Measurements from ENCODE around the gene CARMIL3.

CARMIL3 gene

GRCh38 chr14:24063263-24063836, 11.5 kb downstream of the CARMIL3 start:
- Histone ChIP-seq H3K36me3 (no peaks in the 10 kb centered on the region), H3K27me3 (no peaks in the 10 kb centered on the region), H3K27ac (no peak overlapping the region), H3K4me3 (no peak overlapping the region), H3K9me3 (no peaks in the 10 kb centered on the region), H3K4me1 (no peaks in the 10 kb centered on the region)
- TF ChIP-seq CTCF (IDR thresholded peaks at IDR 0.05): no peak
- intact Hi-C loops (cut with DNase I; ENCODE audit: low total_unique reads): no loop called here
- DNase-seq: no peak

- intact Hi-C loops (cut with DNase I; ENCODE audit: low total_unique reads): no loop called here
- no peak for TF ChIP-seq CTCF (IDR thresholded peaks at IDR 0.05)
Measured at GRCh38 chr14:24064091-24064795, 12.4 kb downstream of the CARMIL3 start.

GRCh38 chr14:24064856-24065255, 13.0 kb downstream of the CARMIL3 start:
- TF ChIP-seq CTCF (IDR thresholded peaks at IDR 0.05): no peak
- no peaks in the 10 kb centered on the region for H3K4me1 ChIP-seq
- H3K9me3 ChIP-seq: no peaks in the 10 kb centered on the region
- H3K27me3 ChIP-seq: no peaks in the 10 kb centered on the region
- intact Hi-C loops (cut with DNase I; ENCODE audit: low total_unique reads): no loop called here
- no peaks in the 10 kb centered on the region for H3K36me3 ChIP-seq
- no peak overlapping the region for H3K27ac ChIP-seq
- no peak overlapping the region for H3K4me3 ChIP-seq
- no peak for DNase-seq

More at GRCh38 chr14:24064091-24064795, 12.4 kb downstream of the CARMIL3 start:
- H3K27me3 ChIP-seq: no peaks in the 10 kb centered on the region
- no peaks in the 10 kb centered on the region for H3K36me3 ChIP-seq
- no peaks in the 10 kb centered on the region for H3K9me3 ChIP-seq
- DNase-seq: no peak
- no peak overlapping the region for H3K4me3 ChIP-seq
- H3K4me1 ChIP-seq: no peaks in the 10 kb centered on the region
- H3K27ac ChIP-seq: no peak overlapping the region

GRCh38 chr14:24065408-24065807, 13.6 kb downstream of the CARMIL3 start:
- intact Hi-C loops (cut with DNase I; ENCODE audit: low total_unique reads): no loop called here
- Histone ChIP-seq H3K36me3 (no peaks in the 10 kb centered on the region), H3K27me3 (no peaks in the 10 kb centered on the region), H3K4me3 (no peak overlapping the region), H3K9me3 (no peaks in the 10 kb centered on the region), H3K4me1 (no peaks in the 10 kb centered on the region), H3K27ac (no peak overlapping the region)
- DNase-seq: no peak
- no peak for TF ChIP-seq CTCF (IDR thresholded peaks at IDR 0.05)

DNA sequence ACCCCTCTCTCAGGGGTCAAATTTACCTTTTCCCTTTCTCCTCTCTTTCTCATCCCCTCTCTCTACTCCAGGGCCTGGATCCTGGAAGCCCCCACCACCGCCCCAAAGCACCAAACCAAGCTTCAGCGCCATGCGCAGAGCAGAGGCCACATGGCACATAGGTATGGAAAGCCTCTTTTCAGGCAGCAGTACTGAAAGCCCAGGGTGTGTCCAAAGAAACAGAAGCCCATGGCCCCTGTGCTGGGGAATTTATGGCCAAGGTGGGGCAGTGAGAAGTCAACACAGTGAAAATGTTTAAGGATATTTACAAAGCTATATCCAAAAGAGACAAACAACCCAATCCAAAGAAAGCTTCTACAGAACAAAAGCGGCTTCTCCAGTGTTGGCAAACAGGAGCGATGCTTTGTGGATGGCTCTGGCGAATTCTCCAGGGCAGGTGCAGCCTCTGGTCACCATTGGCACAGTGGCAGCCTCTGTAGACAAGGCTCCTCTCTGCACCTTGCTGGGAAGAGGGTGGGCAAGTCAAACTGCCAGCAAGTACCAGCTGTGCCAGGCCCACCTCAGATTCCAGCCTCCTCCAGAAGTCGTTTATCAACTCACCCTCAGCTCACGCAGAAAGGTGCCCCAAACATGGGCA, 14.8 kb downstream of the CARMIL3 start:
- Histone ChIP-seq H3K27me3 (no peaks in the 10 kb centered on the region), H3K27ac (no peak overlapping the region), H3K9me3 (no peaks in the 10 kb centered on the region), H3K4me1 (peaks cover 0 to 7% (median 5%) of the 10 kb centered on the region in 4 donors), H3K36me3 (no peaks in the 10 kb centered on the region), H3K4me3 (no peak overlapping the region)
- DNase-seq: no peak
- no peak for TF ChIP-seq CTCF (IDR thresholded peaks at IDR 0.05)
- intact Hi-C loops (cut with DNase I; ENCODE audit: low total_unique reads): no loop called here
